Measurements from ENCODE around the gene ROMO1. TPM values are rescaled to one million over a fixed set of nuclear protein-coding genes. Genes with fewer than 3 reads are reported as not detected.

Gene ROMO1
- total RNA-seq, 8 experiments from 2014 or later = 178 to 374 (median 295) TPM

- Histone ChIP-seq H3K4me1 (replicated peaks in 1 of 2) (peaks cover 5 to 9% of the 10 kb centered on the region in 2 donors), H3K27ac (no peak overlapping the region), H3K4me3 (no peak overlapping the region)
- in situ Hi-C loops (cut with MboI; ENCODE audit: low pct_unique_long_range_greater_than_20kb in 2 of 9, low sequenced_read_pairs in 9 of 9, unreplicated experiment in 9 of 9) = loop anchor here in 1 of 9 experiments (25.0 kb wide), 1 partner anchor 157 kb away; no protein-coding TSS in a partner anchor
- no peak for ATAC-seq (replicated peaks in 6 of 8)
- 19 to 100% (median 84%) methylated on average over 1 to 2 of the region's 2 CpGs for WGBS, 10 experiments
Observed at GRCh38 chr20:35729836-35730582, 30.8 kb downstream of the ROMO1 start.

DNA sequence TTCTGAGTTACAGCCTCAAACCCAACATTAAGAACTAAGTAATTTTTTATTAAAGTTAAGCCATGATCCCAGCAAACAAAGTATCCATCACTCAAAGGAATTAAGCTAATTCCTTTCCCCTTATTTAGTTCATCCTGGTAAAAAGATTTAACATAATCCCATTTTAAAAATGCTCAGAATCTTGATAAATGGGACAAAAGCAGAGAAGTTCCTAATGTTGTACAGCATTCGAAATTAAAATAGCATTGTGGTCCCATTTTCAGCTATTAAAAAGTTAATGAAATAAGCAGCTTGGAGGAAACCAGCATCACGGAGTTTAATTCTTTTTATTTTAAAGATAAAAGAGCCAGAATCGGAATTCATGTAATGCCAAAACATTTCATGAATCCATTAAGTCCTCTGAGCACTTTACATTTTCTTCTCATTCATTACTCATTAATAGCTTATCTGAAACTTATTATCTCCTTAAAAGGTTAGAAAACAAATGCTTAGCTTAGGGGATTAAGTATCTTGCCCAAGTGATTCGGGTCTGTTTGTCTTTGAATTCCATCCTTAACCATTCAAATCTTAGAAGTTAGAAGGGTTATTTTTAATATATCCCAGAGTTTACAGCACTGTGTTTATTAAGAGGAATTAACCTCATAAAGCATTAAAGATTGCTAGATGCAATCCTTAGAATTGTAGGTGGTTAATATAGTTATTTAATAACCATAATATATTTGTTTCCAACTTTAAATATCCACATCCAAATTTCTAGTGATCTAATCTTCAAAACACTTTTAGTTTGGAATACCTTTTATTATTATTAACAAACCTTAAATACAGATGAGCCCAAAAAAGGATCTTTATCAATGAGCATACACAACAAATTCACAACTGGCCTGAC lies 31.6 kb downstream of the ROMO1 start:
- WGBS, 10 experiments = 11 to 97% (median 72%) methylated on average over 1 to 4 of the region's 4 CpGs; no CpG with 5 or more reads in 1 of the 10 experiments
- H3K27ac ChIP-seq = no peak overlapping the region
- in situ Hi-C loops (cut with MboI; ENCODE audit: low pct_unique_long_range_greater_than_20kb in 2 of 9, low sequenced_read_pairs in 9 of 9, unreplicated experiment in 9 of 9) = loop anchor here in 1 of 9 experiments (25.0 kb wide), 1 partner anchor 156 kb away; no protein-coding TSS in a partner anchor
- H3K4me1 ChIP-seq (replicated peaks in 1 of 2) = peaks cover 7 to 11% of the 10 kb centered on the region in 2 donors
- no peak overlapping the region for H3K4me3 ChIP-seq
- no peak for ATAC-seq (replicated peaks in 6 of 8)

DNA sequence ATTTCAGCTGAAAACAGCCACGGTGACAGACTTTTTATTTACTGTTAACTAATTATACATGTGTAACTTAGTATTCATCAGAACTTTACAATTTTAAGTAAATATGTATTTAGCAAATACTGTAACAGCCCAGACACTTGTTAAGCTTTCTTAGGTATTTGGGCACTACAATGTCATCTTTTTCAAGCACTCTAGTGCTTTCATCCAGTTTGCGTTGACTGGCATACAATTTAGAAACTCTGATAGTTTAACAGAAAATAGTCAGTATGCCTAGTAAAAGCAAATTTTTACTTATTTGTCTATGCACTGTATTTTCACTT lies 32.2 kb downstream of the ROMO1 start:
- Histone ChIP-seq H3K4me3 (no peak overlapping the region), H3K4me1 (replicated peaks in 1 of 2) (peaks cover 8 to 13% of the 10 kb centered on the region in 2 donors), H3K27ac (no peak overlapping the region)
- WGBS, 10 experiments = 20 to 100% (median 67%) methylated on average over 1 to 2 of the region's 2 CpGs; no CpG with 5 or more reads in 1 of the 10 experiments
- ATAC-seq (replicated peaks in 6 of 8) = no peak
- in situ Hi-C loops (cut with MboI; ENCODE audit: low pct_unique_long_range_greater_than_20kb in 2 of 9, low sequenced_read_pairs in 9 of 9, unreplicated experiment in 9 of 9) = loop anchor here in 1 of 9 experiments (25.0 kb wide), 1 partner anchor 156 kb away; no protein-coding TSS in a partner anchor

DNA sequence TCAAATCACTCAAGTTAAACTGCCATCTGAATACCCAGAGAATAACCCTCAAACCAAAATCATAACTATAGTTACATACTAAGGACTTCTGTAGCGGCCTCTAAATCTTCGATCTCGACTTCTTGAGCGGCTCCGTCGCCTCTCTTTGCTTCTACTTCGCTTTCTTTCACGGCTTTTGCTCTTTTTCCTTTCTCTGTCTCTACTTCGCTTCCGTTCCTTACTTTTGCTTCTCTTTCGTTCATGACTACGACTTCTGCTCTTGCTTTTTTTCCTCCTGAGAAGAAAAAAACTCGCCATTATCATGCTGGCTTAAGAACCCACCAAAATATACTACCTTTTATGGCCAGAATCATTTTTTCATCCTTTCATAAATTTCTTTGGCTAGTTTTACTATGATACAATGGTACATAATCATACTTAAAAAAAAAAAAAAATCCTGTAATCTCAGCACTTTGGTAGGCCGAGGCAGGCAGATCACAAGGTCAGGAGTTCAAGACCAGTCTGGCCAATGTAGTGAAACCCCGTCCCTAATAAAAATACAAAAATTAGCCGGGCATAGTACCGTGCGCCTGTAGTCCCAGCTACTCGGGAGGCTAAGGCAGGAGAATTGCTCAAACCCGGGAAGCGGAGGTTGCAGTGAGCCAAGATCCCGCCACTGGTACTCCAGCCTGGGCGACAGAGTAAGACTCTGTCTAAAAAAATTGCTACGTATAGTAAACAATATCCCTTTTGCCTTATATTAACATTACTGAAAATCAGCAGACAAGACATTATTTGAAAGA lies 32.8 kb downstream of the ROMO1 start:
- WGBS, 10 experiments = 88 to 98% (median 95%) methylated on average over 10 to 24 of the region's 24 CpGs
- in situ Hi-C loops (cut with MboI; ENCODE audit: low pct_unique_long_range_greater_than_20kb in 2 of 9, low sequenced_read_pairs in 9 of 9, unreplicated experiment in 9 of 9) = loop anchor here in 1 of 9 experiments (25.0 kb wide), 1 partner anchor 155 kb away; no protein-coding TSS in a partner anchor
- peaks cover 14 to 15% of the 10 kb centered on the region in 2 donors for H3K4me1 ChIP-seq (replicated peaks in 1 of 2)
- H3K27ac ChIP-seq = no peak overlapping the region
- no peak overlapping the region for H3K4me3 ChIP-seq
- ATAC-seq (replicated peaks in 6 of 8) = peak in 1 of 8 experiments; percentile 22

- 0 to 100% (median 67%) methylated on average over 1 of the region's 1 CpG; no CpG with 5 or more reads in 3 of the 10 experiments for WGBS, 10 experiments
Observed at GRCh38 chr20:35732644-35732982, 33.4 kb downstream of the ROMO1 start.

DNA sequence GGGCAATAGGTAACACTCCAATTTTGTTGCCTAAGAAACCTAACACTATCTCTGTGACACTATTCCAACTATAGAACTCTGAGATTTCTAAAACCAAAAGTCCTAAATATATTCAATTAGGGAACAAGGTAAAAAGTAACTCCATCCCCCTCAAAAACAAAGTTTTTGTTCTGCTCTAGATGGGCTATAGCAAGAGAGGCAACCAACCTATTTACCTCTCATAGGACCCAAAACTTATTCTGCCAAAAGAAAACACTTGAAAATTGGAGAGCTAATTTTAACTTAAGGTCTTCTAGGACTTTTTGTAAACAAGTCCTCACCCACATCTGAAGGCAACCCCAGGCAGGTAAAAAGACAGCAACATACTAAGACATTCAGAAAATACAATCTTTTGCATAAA lies 35.2 kb downstream of the ROMO1 start:
- in situ Hi-C loops (cut with MboI; ENCODE audit: low pct_unique_long_range_greater_than_20kb in 2 of 9, low sequenced_read_pairs in 9 of 9, unreplicated experiment in 9 of 9) = loop anchor here in 1 of 9 experiments (25.0 kb wide), 1 partner anchor 153 kb away; no protein-coding TSS in a partner anchor
- Histone ChIP-seq H3K4me3 (no peak overlapping the region), H3K27ac (no peak overlapping the region), H3K4me1 (replicated peaks in 1 of 2) (peaks cover 16 to 21% of the 10 kb centered on the region in 2 donors)
- ATAC-seq (replicated peaks in 6 of 8) = no peak

More at GRCh38 chr20:35732644-35732982, 33.4 kb downstream of the ROMO1 start:
- Histone ChIP-seq H3K4me1 (replicated peaks in 1 of 2) (peaks cover 14 to 15% of the 10 kb centered on the region in 2 donors), H3K4me3 (no peak overlapping the region), H3K27ac (no peak overlapping the region)
- in situ Hi-C loops (cut with MboI; ENCODE audit: low pct_unique_long_range_greater_than_20kb in 2 of 9, low sequenced_read_pairs in 9 of 9, unreplicated experiment in 9 of 9) = loop anchor here in 1 of 9 experiments (25.0 kb wide), 1 partner anchor 155 kb away; no protein-coding TSS in a partner anchor
- ATAC-seq (replicated peaks in 6 of 8) = no peak

GRCh38 chr20:35734777-35735649 lies 35.8 kb downstream of the ROMO1 start:
- H3K4me3 ChIP-seq = no peak overlapping the region

GRCh38 chr20:35735826-35736470 lies 36.7 kb downstream of the ROMO1 start:
- ATAC-seq (replicated peaks in 6 of 8) = no peak
- Histone ChIP-seq H3K4me1 (replicated peaks in 1 of 2) (peaks cover 16 to 29% of the 10 kb centered on the region in 2 donors), H3K27ac (no peak overlapping the region), H3K4me3 (no peak overlapping the region)
- WGBS, 10 experiments = 48 to 100% (median 95%) methylated on average over 1 to 7 of the region's 7 CpGs; no CpG with 5 or more reads in 1 of the 10 experiments
- in situ Hi-C loops (cut with MboI; ENCODE audit: low pct_unique_long_range_greater_than_20kb in 2 of 9, low sequenced_read_pairs in 9 of 9, unreplicated experiment in 9 of 9) = loop anchor here in 1 of 9 experiments (25.0 kb wide), 1 partner anchor 151 kb away; no protein-coding TSS in a partner anchor

More at GRCh38 chr20:35734777-35735649, 35.8 kb downstream of the ROMO1 start:
- in situ Hi-C loops (cut with MboI; ENCODE audit: low pct_unique_long_range_greater_than_20kb in 2 of 9, low sequenced_read_pairs in 9 of 9, unreplicated experiment in 9 of 9) = loop anchor here in 1 of 9 experiments (25.0 kb wide), 1 partner anchor 152 kb away; no protein-coding TSS in a partner anchor
- Histone ChIP-seq H3K27ac (no peak overlapping the region), H3K4me1 (replicated peaks in 1 of 2) (peaks cover 16 to 27% of the 10 kb centered on the region in 2 donors)
- 44 to 100% (median 88%) methylated on average over 1 to 4 of the region's 4 CpGs for WGBS, 10 experiments
- ATAC-seq (replicated peaks in 6 of 8) = no peak

DNA sequence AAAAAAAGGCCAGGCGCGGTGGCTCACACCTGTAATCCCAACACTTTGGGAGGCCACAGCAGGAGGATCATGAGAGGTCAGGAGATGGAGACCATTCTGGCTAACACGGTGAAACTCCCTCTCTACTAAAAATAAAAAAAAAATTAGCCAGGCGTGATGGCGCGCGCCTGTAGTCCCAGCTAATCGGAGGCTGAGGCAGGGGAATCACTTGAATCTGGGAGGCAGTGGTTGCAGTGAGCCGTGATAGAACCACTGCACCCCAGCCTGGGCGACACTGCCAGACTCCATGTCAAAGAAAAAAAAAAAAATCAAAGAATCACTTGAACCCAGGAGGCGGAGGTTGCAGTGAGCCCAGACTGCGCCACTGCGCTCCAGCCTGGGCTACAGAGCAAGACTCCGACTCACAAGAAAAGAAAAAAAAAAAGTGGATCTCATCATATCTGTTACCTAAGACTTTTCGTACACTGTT lies 38.7 kb downstream of the ROMO1 start:
- in situ Hi-C loops (cut with MboI; ENCODE audit: low pct_unique_long_range_greater_than_20kb in 2 of 9, low sequenced_read_pairs in 9 of 9, unreplicated experiment in 9 of 9) = loop anchor here in 1 of 9 experiments (25.0 kb wide), 1 partner anchor 149 kb away; no protein-coding TSS in a partner anchor
- ATAC-seq (replicated peaks in 6 of 8) = no peak
- Histone ChIP-seq H3K4me1 (replicated peaks in 1 of 2) (peaks cover 16 to 29% of the 10 kb centered on the region in 2 donors), H3K27ac (no peak overlapping the region), H3K4me3 (no peak overlapping the region)
- WGBS, 10 experiments = 83 to 100% (median 98%) methylated on average over 2 to 13 of the region's 15 CpGs; no CpG with 5 or more reads in 1 of the 10 experiments

- in situ Hi-C loops (cut with MboI; ENCODE audit: low pct_unique_long_range_greater_than_20kb in 2 of 9, low sequenced_read_pairs in 9 of 9, unreplicated experiment in 9 of 9) = loop anchor here in 1 of 9 experiments (25.0 kb wide), 1 partner anchor 149 kb away; no protein-coding TSS in a partner anchor
- 26 to 100% (median 92%) methylated on average over 1 to 4 of the region's 4 CpGs for WGBS, 10 experiments
- H3K4me1 ChIP-seq (replicated peaks in 1 of 2) = peaks cover 20 to 35% of the 10 kb centered on the region in 2 donors
- H3K27ac ChIP-seq = no peak overlapping the region
- no peak overlapping the region for H3K4me3 ChIP-seq
- no peak for ATAC-seq (replicated peaks in 6 of 8)
Observed at GRCh38 chr20:35738410-35739179, 39.4 kb downstream of the ROMO1 start.

Measured in motor neuron (in vitro differentiated cells).